H1 (cell line): Measurements from ENCODE around the gene RNF212. TPM values are rescaled to one million over a fixed set of nuclear protein-coding genes. Genes with fewer than 3 reads are reported as not detected.

Source experiments
- CTCF ChIA-PET: fragments of 300-600 bp; sonication (Branson Sonifier 250); formaldehyde crosslinking; loops from one replicate; lab custom pipeline; 2021; ENCODE audit not compliant: partially characterized antibody; lab: Charles Lee
- POLR2A ChIA-PET: fragments of 300-600 bp; sonication (Branson Sonifier 250); formaldehyde crosslinking; loops from one replicate; lab custom pipeline; 2021; ENCODE audit warnings: inconsistent platforms; ENCODE audit not compliant: partially characterized antibody; lab: Charles Lee
- DNase-seq, 2 experiments: peaks; one replicate each; pipeline versions ENCODE4 v3.0.0 to v3.0.0-alpha.2; 2010 to 2022; ENCODE audit warnings: low spot score in 2 of 2, low read depth in 1 of 2, mixed read lengths in 1 of 2
- FAIRE-seq: peaks from 2 replicates; lab custom pipeline; 2011; peaks lifted over from hg19 to GRCh38; lab: Jason Lieb, UNC
- H2AFZ ChIP-seq: 2 replicates; pipeline ENCODE4 v1.8.1; 2012; ENCODE audit warnings: low read length, inconsistent platforms
- H2AK5ac ChIP-seq: 2 replicates; pipeline ENCODE4 v1.6.1; 2013; ENCODE audit warnings: low read depth, low read length
- H2BK120ac ChIP-seq: replicated peaks from 2 replicates; pipeline ENCODE3; 2013; ENCODE audit warnings: low read depth, low read length, inconsistent platforms
- H2BK12ac ChIP-seq: 2 replicates; pipeline ENCODE4 v1.6.1; 2013; ENCODE audit warnings: low read depth, low read length
- H2BK15ac ChIP-seq: 2 replicates; pipeline ENCODE4 v1.6.1; 2013; ENCODE audit warnings: low read length
- H2BK20ac ChIP-seq: 2 replicates; pipeline ENCODE4 v1.6.1; 2013; ENCODE audit warnings: low read length
- H2BK5ac ChIP-seq: 2 replicates; pipeline ENCODE4 v1.6.1; 2013; ENCODE audit warnings: low read depth, low read length
- H3K14ac ChIP-seq: 2 replicates; pipeline ENCODE4 v1.6.1; 2013; ENCODE audit warnings: inconsistent platforms; ENCODE audit not compliant: insufficient read length
- H3K18ac ChIP-seq: 2 replicates; pipeline ENCODE4 v1.6.1; 2013; ENCODE audit warnings: low read length; ENCODE audit errors: extremely low read depth
- H3K23ac ChIP-seq: 2 replicates; pipeline ENCODE4 v1.6.1; 2013; ENCODE audit warnings: inconsistent platforms; ENCODE audit not compliant: insufficient read length
- H3K23me2 ChIP-seq: 2 replicates; pipeline ENCODE4 v1.6.1; 2013; ENCODE audit warnings: low read depth, low read length
- H3K27ac ChIP-seq: 2 replicates; pipeline ENCODE4 v1.6.1; 2011; ENCODE audit warnings: low read depth, low read length, inconsistent platforms
- H3K27me3 ChIP-seq, 4 experiments: replicated peaks in 1 of 4; 1 replicate in 1 of 4; 2 replicates in 3 of 4; pipeline versions ENCODE4 v1.6.1 to v1.8.1; 2011 to 2013; ENCODE audit warnings: low read length in 3 of 4, mild to moderate bottlenecking in 3 of 4, inconsistent platforms in 2 of 4, mixed read lengths in 2 of 4, moderate library complexity in 1 of 4; ENCODE audit not compliant: control insufficient read depth in 3 of 4, insufficient read depth in 3 of 4; ENCODE audit errors: extremely low read depth in 1 of 4
- H3K36me3 ChIP-seq, 4 experiments: 2 replicates each; pipeline versions ENCODE4 v1.6.1 to v1.8.1; 2011 to 2013; ENCODE audit warnings: mild to moderate bottlenecking in 4 of 4, low read length in 3 of 4, moderate library complexity in 2 of 4, control low read depth in 1 of 4, inconsistent platforms in 1 of 4; ENCODE audit not compliant: insufficient read depth in 4 of 4, control insufficient read depth in 2 of 4
- H3K4ac ChIP-seq: replicated peaks from 2 replicates; pipeline ENCODE3; 2013; ENCODE audit warnings: low read length, low read depth, mixed read lengths, inconsistent platforms; ENCODE audit not compliant: insufficient read length
- H3K4me1 ChIP-seq, 4 experiments: replicated peaks in 1 of 4; 1 replicate in 1 of 4; 2 replicates in 3 of 4; pipeline versions ENCODE4 v1.6.1 to v1.8.1; 2011 to 2013; ENCODE audit warnings: low read length in 3 of 4, inconsistent platforms in 2 of 4, mixed read lengths in 1 of 4; ENCODE audit not compliant: insufficient read depth in 4 of 4, control insufficient read depth in 3 of 4
- H3K4me2 ChIP-seq, 2 experiments: 2 replicates each; pipeline versions ENCODE4 v1.6.1 to v1.8.1; 2011 to 2013; ENCODE audit warnings: low read depth in 2 of 2, low read length in 2 of 2, control low read depth in 1 of 2, inconsistent platforms in 1 of 2, mild to moderate bottlenecking in 1 of 2; ENCODE audit not compliant: insufficient read depth in 1 of 2
- H3K4me3 ChIP-seq, 4 experiments: fragments of 200-600, 300-600 bp in 1 of 4; sonication (generic), shearing (Covaris generic), sonication (Bioruptor Twin) in 1 of 4; 2 replicates each; pipeline versions ENCODE4 v1.5.1 to v1.8.1; 2011 to 2016; ENCODE audit warnings: low read length in 4 of 4, low read depth in 3 of 4, control low read depth in 2 of 4, inconsistent platforms in 2 of 4, mild to moderate bottlenecking in 2 of 4, mixed read lengths in 1 of 4, moderate library complexity in 1 of 4; ENCODE audit not compliant: insufficient read depth in 2 of 4; ENCODE audit errors: extremely low read depth in 1 of 4
- H3K56ac ChIP-seq: replicated peaks from 2 replicates; pipeline ENCODE3; 2013; ENCODE audit warnings: low read depth, mild to moderate bottlenecking, mixed read lengths, low read length, inconsistent platforms; ENCODE audit not compliant: insufficient read length
- H3K79me1 ChIP-seq: 2 replicates; pipeline ENCODE4 v1.6.1; 2013; ENCODE audit warnings: low read depth, low read length, control low read depth
- H3K79me2 ChIP-seq, 2 experiments: 2 replicates each; pipeline versions ENCODE4 v1.6.1 to v1.8.1; 2012 to 2013; ENCODE audit warnings: low read length in 2 of 2, mild to moderate bottlenecking in 2 of 2, inconsistent platforms in 1 of 2; ENCODE audit not compliant: insufficient read depth in 2 of 2, control insufficient read depth in 1 of 2
- H3K9ac ChIP-seq, 4 experiments: replicated peaks in 1 of 4; 1 replicate in 1 of 4; 2 replicates in 3 of 4; pipeline versions ENCODE4 v1.6.1 to v1.8.1; 2011 to 2013; ENCODE audit warnings: low read depth in 3 of 4, low read length in 3 of 4, control low read depth in 2 of 4, mild to moderate bottlenecking in 2 of 4, moderate library complexity in 2 of 4, inconsistent platforms in 1 of 4; ENCODE audit errors: extremely low read depth in 1 of 4
- H3K9me3 ChIP-seq, 2 experiments: 2 replicates each; pipeline versions ENCODE4 v1.6.1 to v1.8.1; 2012 to 2013; ENCODE audit warnings: mild to moderate bottlenecking in 2 of 2, moderate library complexity in 2 of 2, control low read depth in 1 of 2, inconsistent platforms in 1 of 2, low read depth in 1 of 2, low read length in 1 of 2, mixed read lengths in 1 of 2; ENCODE audit not compliant: insufficient read depth in 2 of 2
- H4K20me1 ChIP-seq, 2 experiments: replicated peaks in 1 of 2; 2 replicates each; pipeline versions ENCODE3 to v1.8.1; 2011 to 2013; ENCODE audit warnings: inconsistent platforms in 2 of 2, low read length in 2 of 2, mild to moderate bottlenecking in 1 of 2; ENCODE audit not compliant: insufficient read depth in 2 of 2, control insufficient read depth in 1 of 2
- H4K5ac ChIP-seq: 2 replicates; pipeline ENCODE4 v1.6.1; 2013; ENCODE audit warnings: low read length, low read depth, mixed read lengths, inconsistent platforms; ENCODE audit not compliant: insufficient read length
- H4K8ac ChIP-seq: 2 replicates; pipeline ENCODE4 v1.8.0; 2013; ENCODE audit warnings: mild to moderate bottlenecking, moderate library complexity, low read length, inconsistent platforms; ENCODE audit not compliant: insufficient read depth; ENCODE audit errors: extremely low read depth
- H4K91ac ChIP-seq: replicated peaks from 2 replicates; pipeline ENCODE3; 2013; ENCODE audit warnings: low read length, mixed read lengths, inconsistent platforms; ENCODE audit not compliant: insufficient read length
- ATF3 ChIP-seq: IDR thresholded peaks from 2 replicates; pipeline ENCODE4 v1.6.1; 2011; ENCODE audit warnings: low read depth, mild to moderate bottlenecking, low read length; ENCODE audit not compliant: insufficient read depth
- BACH1 ChIP-seq: IDR thresholded peaks from 2 replicates; pipeline ENCODE4 v1.6.1; 2012; ENCODE audit warnings: low read length, improper control_type of control experiment
- CREB1 ChIP-seq: IDR thresholded peaks from 2 replicates; pipeline ENCODE4 v1.6.1; 2012; ENCODE audit warnings: inconsistent platforms
- CTBP2 ChIP-seq: IDR thresholded peaks from 2 replicates; pipeline ENCODE4 v1.7.0; 2011; ENCODE audit warnings: borderline replicate concordance, mild to moderate bottlenecking, moderate library complexity, mixed read lengths, low read length; ENCODE audit not compliant: insufficient read depth, insufficient read length
- EGR1 ChIP-seq: IDR thresholded peaks from 2 replicates; pipeline ENCODE4 v1.6.1; 2011; ENCODE audit warnings: low read depth, low read length, borderline replicate concordance
- NRF1 ChIP-seq: IDR thresholded peaks from 2 replicates; pipeline ENCODE4 v1.6.1; 2011; ENCODE audit warnings: mild to moderate bottlenecking, low read depth, low read length, improper control_type of control experiment
- RAD21 ChIP-seq, 2 experiments: IDR thresholded peaks in 1 of 2; conservative IDR thresholded peaks in 1 of 2; 2 replicates each; pipeline ENCODE4 v1.6.1; 2011; ENCODE audit warnings: low read depth in 2 of 2, low read length in 2 of 2, improper control_type of control experiment in 1 of 2, inconsistent platforms in 1 of 2, mild to moderate bottlenecking in 1 of 2, moderate library complexity in 1 of 2
- SAP30 ChIP-seq: fragments of 300-600 bp; sonication (generic); IDR thresholded peaks from 2 replicates; pipeline ENCODE4 v1.7.1; 2012; ENCODE audit warnings: low read length, moderate library complexity, mild to moderate bottlenecking, inconsistent platforms; ENCODE audit not compliant: insufficient read depth, insufficient replicate concordance
- SIX5 ChIP-seq: IDR thresholded peaks from 2 replicates; pipeline ENCODE4 v1.6.1; 2011; ENCODE audit warnings: mild to moderate bottlenecking, low read depth, low read length
- SP1 ChIP-seq: IDR thresholded peaks from 2 replicates; pipeline ENCODE4 v1.6.1; 2011; ENCODE audit warnings: low read depth, low read length
- TAF1 ChIP-seq: IDR thresholded peaks from 2 replicates; pipeline ENCODE4 v1.6.1; 2011; ENCODE audit warnings: mild to moderate bottlenecking, low read depth, low read length
- TBP ChIP-seq: IDR thresholded peaks from 2 replicates; pipeline ENCODE4 v1.6.1; 2011; ENCODE audit warnings: low read depth, low read length, improper control_type of control experiment
- YY1 ChIP-seq: IDR thresholded peaks from 2 replicates; pipeline ENCODE4 v1.6.1; 2011; ENCODE audit warnings: low read depth, mild to moderate bottlenecking, low read length
- WGBS, 2 experiments: shearing (Covaris generic) in 1 of 2; methylation state at CpG; one replicate each; pipeline versions ENCODE4 v1.1.6 to v1.1.7; 2013 to 2015; ENCODE audit warnings: low lambda C conversion rate in 2 of 2, mixed read lengths in 2 of 2, inconsistent platforms in 1 of 2, low coverage in 1 of 2, missing lambda C conversion rate in 1 of 2; ENCODE audit not compliant: insufficient replicate concordance in 2 of 2, insufficient coverage in 1 of 2, insufficient read length in 1 of 2; ENCODE audit errors: extremely low coverage in 1 of 2, missing lambda C conversion rate in 1 of 2; 5-methylcytosine and 5-hydroxymethylcytosine counted together
- polyA plus RNA-seq, 7 experiments: library from polyadenylated mRNA; depleted of rRNA in 3 of 7; stranded (reverse) in 5 of 7; unstranded in 2 of 7; fragments of >200 nt in 5 of 7; fragments of 200-250 nt in 2 of 7; gene quantifications; 1 replicate in 5 of 7; 2 replicates in 1 of 7; 4 replicates in 1 of 7; pipeline versions ENCODE4 v1.2.1 to v1.2.3, GENCODE V29; 2011 to 2013; ENCODE audit warnings: missing spikeins in 2 of 7, mixed read lengths in 2 of 7
- total RNA-seq: library from RNA; stranded (reverse); fragmentation: NEBNext Ultra II Directional; extraction: Animal tissue kit (Norgen Biotek cat#: 25700); gene quantifications from 2 replicates; pipeline ENCODE4 v1.2.1, GENCODE V29; 2021

RNF212 gene
- total and polyA plus RNA-seq, 2 of the 8 experiments (the other 6 are each of a cell fraction or from before 2014, with no cell fraction given) = 3.4 to 5.4 TPM

GRCh38 chr4:1111259-1111809, 2.0 kb downstream of the RNF212 start:
- no peaks in the 10 kb centered on the region for H3K79me1 ChIP-seq
- H2AFZ ChIP-seq = no peak overlapping the region
- H2BK15ac ChIP-seq = no peak overlapping the region
- no peaks in the 10 kb centered on the region for H3K79me2 ChIP-seq
- H3K27ac ChIP-seq = no peak overlapping the region
- no peak overlapping the region for H4K91ac ChIP-seq
- no peak overlapping the region for H3K14ac ChIP-seq
- H3K23me2 ChIP-seq = peaks cover 2% of the 10 kb centered on the region; the same call in 1 of the 2 replicates
- no peak for FAIRE-seq
- no peak overlapping the region for H3K23ac ChIP-seq
- H3K4me2 ChIP-seq = no peak overlapping the region
- peaks cover 0 to 4% (median 0%) of the 10 kb centered on the region in 4 experiments; a peak in 1 of 7 replicates for H3K4me1 ChIP-seq
- H3K36me3 ChIP-seq = no peaks in the 10 kb centered on the region
- TF ChIP-seq SP1 (no peak), BACH1 (no peak), CREB1 (no peak), TBP (no peak), TAF1 (no peak), NRF1 (no peak), CTBP2 (no peak), SIX5 (no peak), EGR1 (no peak), SAP30 (no peak), RAD21 (IDR thresholded peaks at IDR 0.05 in 1 of 2, conservative IDR thresholded peaks at IDR 0.05 in 1 of 2; ENCODE audit: low read depth in 2 of 2, low read length in 2 of 2) (no peak), ATF3 (no peak), YY1 (no peak)
- H3K9ac ChIP-seq = no peak overlapping the region
- no peak overlapping the region for H2BK120ac ChIP-seq
- 75% methylated on average over 8 of the region's 8 CpGs; no CpG with 5 or more reads in 1 of the 2 experiments for WGBS, 2 experiments
- H3K56ac ChIP-seq = no peak overlapping the region
- H3K27me3 ChIP-seq = peaks cover 6 to 21% (median 16%) of the 10 kb centered on the region in 4 experiments
- H3K4me3 ChIP-seq = no peak overlapping the region
- no peak overlapping the region for H3K18ac ChIP-seq
- no peak overlapping the region for H4K8ac ChIP-seq
- no peak overlapping the region for H2BK5ac ChIP-seq
- H2BK20ac ChIP-seq = no peak overlapping the region
- CTCF ChIA-PET = interaction anchor here (0.8 to 1.1 kb wide), 3 partner anchors 20 to 156 kb away, joined by 3 to 5 read pairs (median 4); no protein-coding TSS in a partner anchor
- POLR2A ChIA-PET = no interaction called here
- no peaks in the 10 kb centered on the region for H4K20me1 ChIP-seq
- no peak overlapping the region for H2AK5ac ChIP-seq
- H3K9me3 ChIP-seq = no peaks in the 10 kb centered on the region; a peak in 1 of 4 replicates
- no peak overlapping the region for H2BK12ac ChIP-seq
- H3K4ac ChIP-seq = no peak overlapping the region
- H4K5ac ChIP-seq = no peak overlapping the region
- no peak for DNase-seq
